ENCODE measurements around the gene TTC1.

TTC1 gene

GRCh38 chr5:160029004-160029403 is 20.1 kb downstream of the TTC1 start:
- FAIRE-seq (no peak), DNase-seq (ENCODE audit: insufficient read length) (no peak)
- TF ChIP-seq TAF1 (IDR thresholded peaks at IDR 0.05; ENCODE audit: borderline replicate concordance, low read depth, low read length), result no peak
- TF ChIP-seq POLR2AphosphoS5 (IDR thresholded peaks at IDR 0.05; ENCODE audit: low read depth, low read length), result no peak
- TF ChIP-seq POLR2A (IDR thresholded peaks at IDR 0.05; ENCODE audit: low read depth, low read length), result no peak

DNA sequence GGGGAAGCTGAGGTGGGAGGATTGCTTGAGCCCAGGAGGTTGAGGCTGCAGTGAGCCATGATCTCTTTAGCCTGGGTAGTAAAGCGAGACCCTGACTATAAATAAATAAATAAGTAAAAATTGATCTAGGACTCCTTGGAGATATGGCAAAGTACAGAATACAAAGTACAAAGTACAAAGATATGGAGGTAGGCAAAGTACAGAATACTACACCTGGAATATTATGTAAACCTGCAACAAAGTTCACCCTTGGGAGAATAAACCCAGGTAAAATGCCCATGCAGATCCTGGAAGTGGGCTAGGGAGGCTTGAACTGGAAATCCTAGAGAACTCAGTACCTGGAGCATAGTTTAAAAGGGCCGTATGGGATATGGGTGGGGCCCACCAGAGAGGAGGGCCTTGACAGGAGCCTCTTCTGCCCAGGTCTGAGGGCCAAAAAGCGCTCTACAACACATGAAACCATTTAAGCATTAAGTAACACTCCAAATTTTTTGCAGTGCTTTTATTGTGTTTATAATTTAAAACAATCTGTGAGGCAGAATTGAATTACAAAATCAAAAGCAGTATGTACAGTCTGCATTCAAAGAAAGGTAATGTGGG is 20.7 kb downstream of the TTC1 start:
- DNase-seq (ENCODE audit: insufficient read length) (no peak), FAIRE-seq (no peak)
- no peak for TF ChIP-seq TAF1 (IDR thresholded peaks at IDR 0.05; ENCODE audit: borderline replicate concordance, low read depth, low read length)
- TF ChIP-seq POLR2A (IDR thresholded peaks at IDR 0.05; ENCODE audit: low read depth, low read length), result no peak
- TF ChIP-seq POLR2AphosphoS5 (IDR thresholded peaks at IDR 0.05; ENCODE audit: low read depth, low read length), result no peak

DNA sequence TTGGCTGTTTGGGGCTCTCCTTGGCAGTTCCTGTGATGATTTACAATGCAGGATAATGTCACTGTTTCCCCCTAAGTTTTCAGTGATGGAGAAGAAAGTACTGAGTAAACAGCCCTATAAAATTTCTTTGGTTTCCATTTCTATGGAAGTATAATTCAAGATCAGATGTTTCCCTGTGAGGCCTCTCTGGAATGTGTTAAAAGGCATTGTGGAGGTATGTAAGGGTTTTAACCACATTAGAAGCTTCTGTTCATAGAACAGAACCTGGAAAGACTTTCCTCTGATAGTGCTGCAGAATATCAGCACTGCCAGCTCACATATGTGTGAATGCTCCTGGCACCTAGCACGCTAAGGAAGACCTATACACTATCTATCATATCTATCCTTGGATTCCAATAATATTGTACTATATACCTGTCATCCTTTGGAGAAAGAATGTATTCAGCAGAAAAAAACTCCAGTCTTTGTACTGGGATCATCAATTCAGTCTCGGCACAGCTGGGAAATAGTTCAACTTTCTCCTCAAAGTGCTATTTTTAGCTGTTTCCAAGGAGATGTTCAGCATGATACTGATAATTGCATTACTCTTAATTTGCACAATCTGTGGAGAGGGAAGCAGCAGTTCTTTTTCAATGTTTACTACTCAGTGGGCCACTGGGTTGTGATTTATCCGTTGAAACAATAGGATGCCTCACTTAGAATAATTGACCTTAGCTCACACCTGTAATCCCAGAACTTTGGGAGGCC is 21.9 kb downstream of the TTC1 start:
- DNase-seq (ENCODE audit: insufficient read length) (no peak), FAIRE-seq (no peak)
- TF ChIP-seq TAF1 (IDR thresholded peaks at IDR 0.05; ENCODE audit: borderline replicate concordance, low read depth, low read length) (no peak), POLR2A (IDR thresholded peaks at IDR 0.05; ENCODE audit: low read depth, low read length) (no peak), POLR2AphosphoS5 (IDR thresholded peaks at IDR 0.05; ENCODE audit: low read depth, low read length) (no peak)

GRCh38 chr5:160033546-160034252 is 24.8 kb downstream of the TTC1 start:
- TF ChIP-seq TAF1 (IDR thresholded peaks at IDR 0.05; ENCODE audit: borderline replicate concordance, low read depth, low read length) (no peak), POLR2A (IDR thresholded peaks at IDR 0.05; ENCODE audit: low read depth, low read length) (no peak), POLR2AphosphoS5 (IDR thresholded peaks at IDR 0.05; ENCODE audit: low read depth, low read length) (no peak)
- DNase-seq (ENCODE audit: insufficient read length) (no peak), FAIRE-seq (no peak)

DNA sequence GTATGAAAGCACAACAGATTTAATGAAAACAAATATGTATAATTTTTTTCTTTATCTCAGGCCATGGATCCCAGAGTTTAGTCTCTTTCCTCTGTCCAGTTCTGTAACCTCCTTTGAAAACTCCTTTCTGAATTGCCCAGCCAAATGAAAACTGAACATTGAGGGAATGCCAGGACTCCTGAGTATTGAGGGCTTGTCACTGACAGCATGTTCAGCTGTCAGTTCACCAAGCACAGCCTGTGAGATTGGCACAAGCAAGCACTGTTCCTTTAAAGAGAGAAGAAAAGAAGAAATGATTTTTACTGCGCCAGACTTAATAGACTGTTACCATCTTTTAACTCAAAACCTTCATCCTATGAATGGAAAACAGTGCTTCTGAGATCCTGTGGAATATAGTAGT is 27.3 kb downstream of the TTC1 start:
- no peak for FAIRE-seq

DNA sequence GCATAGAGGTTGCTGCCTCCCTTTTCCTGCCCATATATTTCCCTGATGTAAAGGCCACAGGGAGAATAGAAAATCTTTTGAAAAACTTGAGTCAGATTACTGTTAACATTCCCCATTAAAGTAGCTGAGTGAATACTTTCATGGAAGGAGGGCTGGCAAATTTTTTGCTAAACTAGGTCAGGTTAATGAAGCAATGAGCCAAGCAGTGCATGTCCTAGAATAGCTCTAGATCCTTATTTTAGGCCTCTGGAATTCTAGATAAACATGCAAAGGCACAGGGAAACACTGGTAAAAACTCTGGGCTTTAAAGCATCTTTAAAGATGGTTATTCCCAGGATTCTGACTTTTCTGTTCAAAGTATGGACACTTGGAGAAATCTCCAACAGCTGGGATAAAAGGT is 27.9 kb downstream of the TTC1 start:
- FAIRE-seq (no peak), DNase-seq (ENCODE audit: insufficient read length) (no peak)
- no peak for TF ChIP-seq POLR2A (IDR thresholded peaks at IDR 0.05; ENCODE audit: low read depth, low read length)

More for the DNA sequence above, 27.3 kb downstream of the TTC1 start:
- TF ChIP-seq POLR2AphosphoS5 (IDR thresholded peaks at IDR 0.05; ENCODE audit: low read depth, low read length) (no peak), POLR2A (IDR thresholded peaks at IDR 0.05; ENCODE audit: low read depth, low read length) (no peak), TAF1 (IDR thresholded peaks at IDR 0.05; ENCODE audit: borderline replicate concordance, low read depth, low read length) (no peak)
- DNase-seq (ENCODE audit: insufficient read length), result no peak

- no peak for DNase-seq (ENCODE audit: insufficient read length)
- TF ChIP-seq POLR2AphosphoS5 (IDR thresholded peaks at IDR 0.05; ENCODE audit: low read depth, low read length), result no peak
- TF ChIP-seq POLR2A (IDR thresholded peaks at IDR 0.05; ENCODE audit: low read depth, low read length), result no peak
- no peak for TF ChIP-seq TAF1 (IDR thresholded peaks at IDR 0.05; ENCODE audit: borderline replicate concordance, low read depth, low read length)
- no peak for FAIRE-seq
Observed at GRCh38 chr5:160039810-160040470, 31.0 kb downstream of the TTC1 start.

DNA sequence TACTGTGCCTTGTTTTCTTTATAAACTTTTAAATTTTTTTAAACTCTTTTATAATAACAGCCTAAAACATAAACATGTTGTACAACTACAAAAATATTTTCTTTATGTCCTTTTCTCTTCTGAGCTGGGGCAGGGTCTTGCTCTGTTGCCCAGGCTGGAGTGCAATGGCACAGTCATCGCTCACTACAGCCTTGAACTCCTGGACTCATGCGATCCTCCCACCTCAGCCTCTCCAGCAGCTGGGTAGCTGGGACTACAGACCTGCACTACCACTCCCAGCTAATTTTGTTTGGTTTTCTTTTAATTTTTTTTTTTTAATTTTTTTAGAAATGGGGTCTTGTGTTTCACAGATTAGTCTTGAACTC is 31.5 kb downstream of the TTC1 start:
- no peak for TF ChIP-seq TAF1 (IDR thresholded peaks at IDR 0.05; ENCODE audit: borderline replicate concordance, low read depth, low read length)
- no peak for TF ChIP-seq POLR2AphosphoS5 (IDR thresholded peaks at IDR 0.05; ENCODE audit: low read depth, low read length)
- no peak for TF ChIP-seq POLR2A (IDR thresholded peaks at IDR 0.05; ENCODE audit: low read depth, low read length)

GRCh38 chr5:160042671-160043070 is 33.7 kb downstream of the TTC1 start:
- no peak for DNase-seq (ENCODE audit: insufficient read length)
- no peak for FAIRE-seq
- TF ChIP-seq POLR2A (IDR thresholded peaks at IDR 0.05; ENCODE audit: low read depth, low read length), result no peak
- no peak for TF ChIP-seq POLR2AphosphoS5 (IDR thresholded peaks at IDR 0.05; ENCODE audit: low read depth, low read length)
- TF ChIP-seq TAF1 (IDR thresholded peaks at IDR 0.05; ENCODE audit: borderline replicate concordance, low read depth, low read length), result no peak

More for the DNA sequence above, 31.5 kb downstream of the TTC1 start:
- DNase-seq (ENCODE audit: insufficient read length) (no peak), FAIRE-seq (no peak)

DNA sequence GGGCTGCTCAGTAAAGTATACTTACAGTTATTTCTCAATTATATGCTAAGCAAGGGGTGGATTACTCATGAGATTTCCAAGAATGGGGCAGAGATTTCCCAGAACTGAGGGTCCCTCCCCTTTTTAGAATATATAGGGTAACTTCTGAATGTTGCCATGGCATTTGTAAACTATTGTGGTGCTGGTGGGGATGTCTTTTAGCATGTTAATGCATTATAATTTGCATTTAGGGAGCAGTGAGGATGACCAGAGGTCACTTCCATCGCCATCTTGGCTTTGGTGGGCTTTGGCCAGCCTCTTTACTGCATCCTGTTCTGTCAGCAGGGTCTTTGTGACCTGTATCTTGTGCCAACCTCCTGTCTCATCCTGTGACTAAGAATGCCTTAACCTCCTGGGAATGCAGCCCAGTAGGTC is 35.5 kb downstream of the TTC1 start:
- FAIRE-seq (no peak), DNase-seq (ENCODE audit: insufficient read length) (no peak)
- TF ChIP-seq POLR2A (IDR thresholded peaks at IDR 0.05; ENCODE audit: low read depth, low read length), result no peak
- TF ChIP-seq TAF1 (IDR thresholded peaks at IDR 0.05; ENCODE audit: borderline replicate concordance, low read depth, low read length), result no peak
- no peak for TF ChIP-seq POLR2AphosphoS5 (IDR thresholded peaks at IDR 0.05; ENCODE audit: low read depth, low read length)

DNA sequence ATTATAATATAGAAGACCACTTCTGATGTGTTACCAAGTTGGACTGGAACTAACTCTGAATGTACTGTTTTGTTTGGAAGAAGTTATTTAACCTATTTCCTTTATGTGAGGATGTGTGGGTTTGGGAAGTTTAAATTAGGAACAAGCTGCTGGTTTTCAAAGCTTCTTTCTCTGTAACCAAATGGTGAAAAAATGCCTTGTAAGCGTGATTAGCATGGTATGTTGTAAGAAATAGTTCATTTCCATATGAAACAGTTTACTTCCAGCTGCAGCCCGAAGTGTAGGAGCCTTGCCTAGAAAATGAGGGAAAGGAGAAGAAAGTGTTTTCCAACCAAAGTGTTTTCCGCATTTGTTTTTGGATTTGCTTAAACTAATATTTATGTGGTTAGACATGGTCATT is 36.0 kb downstream of the TTC1 start:
- DNase-seq (ENCODE audit: insufficient read length) (no peak), FAIRE-seq (no peak)
- TF ChIP-seq POLR2A (IDR thresholded peaks at IDR 0.05; ENCODE audit: low read depth, low read length) (no peak), TAF1 (IDR thresholded peaks at IDR 0.05; ENCODE audit: borderline replicate concordance, low read depth, low read length) (no peak), POLR2AphosphoS5 (IDR thresholded peaks at IDR 0.05; ENCODE audit: low read depth, low read length) (no peak)
